Breast epithelium (tissue), 4 donors: ENCODE data around the gene RPL18A. TPM values are rescaled to one million over a fixed set of nuclear protein-coding genes. Genes with fewer than 3 reads are reported as not detected.

Source experiments
- DNase-seq, 2 donors: peaks; one replicate each; pipeline ENCODE4 v3.0.0-alpha.2; 2019; ENCODE audit warnings: low spot score in 2 of 2
- H3K27ac ChIP-seq, 2 donors: fragments of 200-600 bp; sonication (generic) in 1 of 2; one replicate each; pipeline ENCODE4 v1.5.1; 2016 to 2019; ENCODE audit warnings: mild to moderate bottlenecking in 1 of 2
- H3K27me3 ChIP-seq, 2 donors: fragments of 200-600 bp; sonication (generic) in 1 of 2; one replicate each; pipeline versions ENCODE4 v1.5.1 to v1.6.0; 2017 to 2019; ENCODE audit warnings: control low read depth in 1 of 2, mild to moderate bottlenecking in 1 of 2
- H3K36me3 ChIP-seq: fragments of 200-600 bp; one replicate; pipeline ENCODE4 v1.5.1; 2019
- H3K4me1 ChIP-seq, 2 donors: fragments of 200-600 bp; sonication (generic); one replicate each; pipeline ENCODE4 v1.5.1; 2016 to 2019; ENCODE audit warnings: control low read depth in 1 of 2
- H3K4me3 ChIP-seq, 3 donors: fragments of 200-600 bp; sonication (generic); 1 replicate in 2 of 3; 2 replicates in 1 of 3; pipeline ENCODE4 v1.5.1; 2016 to 2019; ENCODE audit warnings: mild to moderate bottlenecking in 3 of 3, moderate library complexity in 2 of 3
- H3K9me3 ChIP-seq, 2 donors: fragments of 200-600 bp; sonication (generic) in 1 of 2; one replicate each; pipeline ENCODE4 v1.5.1; 2016 to 2019; ENCODE audit warnings: control low read depth in 1 of 2
- POLR2A ChIP-seq: fragments of 450-650 bp; IDR thresholded peaks from one replicate; pipeline ENCODE4 v1.6.1; 2016; ENCODE audit warnings: antibody characterized with exemption, mild to moderate bottlenecking, moderate library complexity
- POLR2AphosphoS5 ChIP-seq, 3 donors: sonication (generic); formaldehyde crosslinking; IDR thresholded peaks; one replicate each; pipeline ENCODE4 v1.6.1; 2017; ENCODE audit warnings: antibody characterized with exemption in 3 of 3
- intact Hi-C: fragments of 100-400 bp; cut with DNase I; formaldehyde crosslinking; loops from one replicate; pipeline ENCODE4 v1.15.1; 2023; ENCODE audit warnings: low total_unique reads
- total RNA-seq, 3 donors: library from RNA; depleted of rRNA; stranded (reverse); fragments of >200 nt; gene quantifications; one replicate each; pipeline ENCODE4 v1.1.0, GENCODE V29; 2016
- TF ChIP-seq, protein P1 (sequence below), 3 donors: fragments of 450-650 bp; IDR thresholded peaks; one replicate each; pipeline ENCODE4 v1.5.1; 2016 to 2017; ENCODE audit warnings: antibody characterized with exemption in 3 of 3, mild to moderate bottlenecking in 3 of 3, moderate library complexity in 3 of 3

The RPL18A gene
- total RNA-seq, 3 donors from 2014 or later: 1,333 to 1,973 (median 1,587) TPM

- no peak overlapping the region for H3K27ac ChIP-seq
- TF ChIP-seq, protein P1, sequence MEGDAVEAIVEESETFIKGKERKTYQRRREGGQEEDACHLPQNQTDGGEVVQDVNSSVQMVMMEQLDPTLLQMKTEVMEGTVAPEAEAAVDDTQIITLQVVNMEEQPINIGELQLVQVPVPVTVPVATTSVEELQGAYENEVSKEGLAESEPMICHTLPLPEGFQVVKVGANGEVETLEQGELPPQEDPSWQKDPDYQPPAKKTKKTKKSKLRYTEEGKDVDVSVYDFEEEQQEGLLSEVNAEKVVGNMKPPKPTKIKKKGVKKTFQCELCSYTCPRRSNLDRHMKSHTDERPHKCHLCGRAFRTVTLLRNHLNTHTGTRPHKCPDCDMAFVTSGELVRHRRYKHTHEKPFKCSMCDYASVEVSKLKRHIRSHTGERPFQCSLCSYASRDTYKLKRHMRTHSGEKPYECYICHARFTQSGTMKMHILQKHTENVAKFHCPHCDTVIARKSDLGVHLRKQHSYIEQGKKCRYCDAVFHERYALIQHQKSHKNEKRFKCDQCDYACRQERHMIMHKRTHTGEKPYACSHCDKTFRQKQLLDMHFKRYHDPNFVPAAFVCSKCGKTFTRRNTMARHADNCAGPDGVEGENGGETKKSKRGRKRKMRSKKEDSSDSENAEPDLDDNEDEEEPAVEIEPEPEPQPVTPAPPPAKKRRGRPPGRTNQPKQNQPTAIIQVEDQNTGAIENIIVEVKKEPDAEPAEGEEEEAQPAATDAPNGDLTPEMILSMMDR (IDR thresholded peaks at IDR 0.05): no peak
- TF ChIP-seq POLR2AphosphoS5 (IDR thresholded peaks at IDR 0.05) (no peak), POLR2A (no peak)
- peaks cover 0 to 4% of the 10 kb centered on the region in 2 donors for H3K4me1 ChIP-seq
- peak overlapping the region in 2 of 3 donors; percentile 35 to 56 for H3K4me3 ChIP-seq
- no peaks in the 10 kb centered on the region for H3K36me3 ChIP-seq
- no peak for DNase-seq
- H3K9me3 ChIP-seq: no peaks in the 10 kb centered on the region
- intact Hi-C loops: no loop called here
- H3K27me3 ChIP-seq: peaks cover 12 to 44% of the 10 kb centered on the region in 2 donors
Measured at GRCh38 chr19:17873786-17874757, 14.4 kb downstream of the RPL18A start.

- Histone ChIP-seq H3K9me3 (no peaks in the 10 kb centered on the region), H3K27me3 (peaks cover 12 to 43% of the 10 kb centered on the region in 2 donors), H3K4me3 (no peak overlapping the region), H3K27ac (no peak overlapping the region), H3K4me1 (peaks cover 0 to 4% of the 10 kb centered on the region in 2 donors), H3K36me3 (no peaks in the 10 kb centered on the region)
- DNase-seq: no peak
- TF ChIP-seq, protein P1 (IDR thresholded peaks at IDR 0.05): no peak
- TF ChIP-seq POLR2AphosphoS5 (IDR thresholded peaks at IDR 0.05): no peak
- TF ChIP-seq POLR2A: no peak
- intact Hi-C loops: no loop called here
Measured at GRCh38 chr19:17874758-17875135, 15.0 kb downstream of the RPL18A start.

DNA sequence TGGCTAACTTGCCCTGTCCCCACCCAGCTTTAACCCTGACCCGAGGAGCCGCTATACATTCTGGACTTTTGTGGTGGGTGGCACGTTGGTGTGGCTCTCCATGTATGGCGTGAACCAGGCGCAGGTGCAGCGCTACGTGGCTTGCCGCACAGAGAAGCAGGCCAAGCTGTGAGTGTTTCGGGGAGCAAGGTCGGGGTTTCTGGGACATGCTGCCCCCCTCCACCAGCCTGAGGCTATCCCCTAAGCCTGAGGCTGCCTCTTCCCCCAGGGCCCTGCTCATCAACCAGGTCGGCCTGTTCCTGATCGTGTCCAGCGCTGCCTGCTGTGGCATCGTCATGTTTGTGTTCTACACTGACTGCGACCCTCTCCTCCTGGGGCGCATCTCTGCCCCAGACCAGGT, 18.0 kb downstream of the RPL18A start:
- no peaks in the 10 kb centered on the region for H3K9me3 ChIP-seq
- H3K27me3 ChIP-seq: peaks cover 9 to 14% of the 10 kb centered on the region in 2 donors
- no peaks in the 10 kb centered on the region for H3K4me1 ChIP-seq
- H3K4me3 ChIP-seq: no peak overlapping the region
- H3K27ac ChIP-seq: no peak overlapping the region
- no peak for DNase-seq
- TF ChIP-seq POLR2AphosphoS5 (IDR thresholded peaks at IDR 0.05) (no peak), POLR2A (no peak)
- TF ChIP-seq, protein P1 (IDR thresholded peaks at IDR 0.05): no peak
- intact Hi-C loops: no loop called here
- H3K36me3 ChIP-seq: no peaks in the 10 kb centered on the region

DNA sequence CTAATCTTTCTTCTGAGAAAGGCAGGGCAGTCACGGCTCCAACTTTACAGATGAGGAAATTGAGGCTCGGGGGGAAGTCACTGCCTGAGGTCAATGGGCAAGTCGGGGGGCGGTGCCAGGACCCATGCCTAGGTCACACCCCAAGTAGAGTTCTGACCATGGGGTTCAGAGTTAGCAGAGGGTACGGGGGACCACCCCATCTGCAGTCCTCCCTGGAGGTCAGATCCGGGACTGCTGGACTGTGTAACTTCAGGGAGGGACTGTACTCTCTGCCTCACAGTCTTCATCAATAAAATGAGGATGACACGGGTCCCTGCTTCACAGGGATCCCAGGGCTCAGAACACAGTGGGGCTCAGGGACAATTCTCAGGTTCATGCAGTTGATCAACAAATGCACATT, 19.8 kb downstream of the RPL18A start:
- intact Hi-C loops: no loop called here
- H3K27ac ChIP-seq: no peak overlapping the region
- H3K4me1 ChIP-seq: no peaks in the 10 kb centered on the region
- TF ChIP-seq, protein P1 (IDR thresholded peaks at IDR 0.05): no peak
- TF ChIP-seq POLR2AphosphoS5 (IDR thresholded peaks at IDR 0.05): no peak
- TF ChIP-seq POLR2A: no peak
- no peaks in the 10 kb centered on the region for H3K36me3 ChIP-seq
- H3K9me3 ChIP-seq: no peaks in the 10 kb centered on the region
- DNase-seq: no peak
- no peak overlapping the region for H3K4me3 ChIP-seq
- peaks cover 0 to 7% of the 10 kb centered on the region in 2 donors for H3K27me3 ChIP-seq

DNA sequence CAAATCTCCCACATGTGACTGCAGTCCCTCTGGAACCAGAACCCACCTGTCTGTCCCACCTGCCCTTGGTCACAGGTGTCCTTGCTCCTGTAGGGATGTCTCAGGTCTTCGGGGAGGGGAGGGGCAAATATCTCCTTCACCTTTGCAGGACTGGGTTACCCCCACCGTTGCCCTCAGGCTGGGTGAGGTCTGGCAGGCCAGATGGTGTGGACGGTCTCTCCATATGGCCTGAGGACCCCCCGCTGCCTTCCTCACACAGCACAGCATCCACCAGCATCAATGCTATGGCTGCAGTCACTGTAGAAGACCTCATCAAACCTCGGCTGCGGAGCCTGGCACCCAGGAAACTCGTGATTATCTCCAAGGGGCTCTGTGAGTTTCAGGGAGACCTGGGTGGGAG, 22.0 kb downstream of the RPL18A start:
- Histone ChIP-seq H3K36me3 (no peaks in the 10 kb centered on the region), H3K9me3 (no peaks in the 10 kb centered on the region), H3K27me3 (peaks cover 0 to 7% of the 10 kb centered on the region in 2 donors), H3K4me3 (no peak overlapping the region), H3K4me1 (no peaks in the 10 kb centered on the region), H3K27ac (no peak overlapping the region)
- no peak for TF ChIP-seq POLR2AphosphoS5 (IDR thresholded peaks at IDR 0.05)
- DNase-seq: no peak
- intact Hi-C loops: no loop called here
